K562 (cell line): Measurements from ENCODE around the gene PNPO. TPM values are rescaled to one million over a fixed set of nuclear protein-coding genes. Genes with fewer than 3 reads are reported as not detected.

Source experiments
- ARID1B ChIP-seq: fragments of 450-650 bp; IDR thresholded peaks from 2 replicates; pipeline ENCODE4 v1.6.1; 2016; ENCODE audit warnings: antibody characterized with exemption, mild to moderate bottlenecking, inconsistent platforms
- BACH1 ChIP-seq: fragments of 200-800 bp; sonication (Bioruptor generic); IDR thresholded peaks from 2 replicates; pipeline ENCODE4 v1.6.1; 2016; ENCODE audit warnings: missing genetic modification characterization, missing compliant biosample characterization
- BCL6 ChIP-seq: fragments of 250-450 bp; sonication (Bioruptor Pico); IDR thresholded peaks from 2 replicates; pipeline ENCODE4 v1.4.0; 2020
- BRD9 ChIP-seq: fragments of 450-650 bp; IDR thresholded peaks from 2 replicates; pipeline ENCODE4 v1.6.1; 2018; ENCODE audit warnings: low read depth; ENCODE audit not compliant: partially characterized antibody
- BRF1 ChIP-seq: IDR thresholded peaks from 3 replicates; pipeline ENCODE4 v1.6.1; 2011; ENCODE audit warnings: borderline replicate concordance, mild to moderate bottlenecking; ENCODE audit not compliant: insufficient read length; ENCODE audit errors: extremely low read depth
- CBFA2T3 ChIP-seq: fragments of 450-650 bp; IDR thresholded peaks from 2 replicates; pipeline ENCODE4 v1.6.1; 2017
- ERF ChIP-seq: fragments of 450-650 bp; formaldehyde crosslinking; IDR thresholded peaks from 2 replicates; pipeline ENCODE4 v1.4.0; 2020; ENCODE audit warnings: mild to moderate bottlenecking, mixed read lengths
- FOXA3 ChIP-seq, 2 experiments: fragments of 450-650 bp in 1 of 2; sonication (generic) in 1 of 2; formaldehyde crosslinking; IDR thresholded peaks in 1 of 2; conservative IDR thresholded peaks in 1 of 2; 2 replicates each; pipeline versions ENCODE4 v1.4.0 to v1.8.0; 2020 to 2022; ENCODE audit warnings: mild to moderate bottlenecking in 2 of 2, missing genetic modification reagents in 1 of 2
- JUNB ChIP-seq: fragments of 450-650 bp; formaldehyde crosslinking; conservative IDR thresholded peaks from 2 replicates; pipeline ENCODE4 v1.4.0; 2020; ENCODE audit warnings: mild to moderate bottlenecking
- KDM5B ChIP-seq: fragments of 200-600 bp; sonication (generic); IDR thresholded peaks from 2 replicates; pipeline ENCODE4 v1.6.1; 2012; ENCODE audit warnings: low read depth, mild to moderate bottlenecking, moderate library complexity, low read length, control low read depth, inconsistent platforms; ENCODE audit not compliant: insufficient replicate concordance
- LCOR ChIP-seq: sonication (generic); formaldehyde crosslinking; IDR thresholded peaks from 2 replicates; pipeline ENCODE4 v1.8.0; 2022; ENCODE audit warnings: mild to moderate bottlenecking, missing genetic modification reagents
- MCM7 ChIP-seq, 2 experiments: fragments of 450-650 bp; IDR thresholded peaks; 2 replicates each; pipeline ENCODE4 v1.6.1; 2016 to 2018
- MTA1 ChIP-seq: fragments of 450-650 bp; IDR thresholded peaks from 2 replicates; pipeline ENCODE4 v1.6.1; 2017; ENCODE audit warnings: borderline replicate concordance
- NCOA6 ChIP-seq: fragments of 450-650 bp; IDR thresholded peaks from 2 replicates; pipeline ENCODE4 v1.6.1; 2017; ENCODE audit warnings: mild to moderate bottlenecking
- NFIX ChIP-seq: fragments of 250-450 bp; sonication (Bioruptor Pico); IDR thresholded peaks from 2 replicates; pipeline ENCODE4 v1.4.0; 2020; ENCODE audit warnings: low read depth, mild to moderate bottlenecking, moderate library complexity
- PATZ1 ChIP-seq: fragments of 250-450 bp; sonication (Bioruptor Pico); IDR thresholded peaks from 2 replicates; pipeline ENCODE4 v1.5.0; 2020; ENCODE audit warnings: mild to moderate bottlenecking, borderline replicate concordance
- PHB ChIP-seq: fragments of 250-450 bp; sonication (Bioruptor Pico); IDR thresholded peaks from 2 replicates; pipeline ENCODE4 v1.5.0; 2021
- PHF21A ChIP-seq: fragments of 450-650 bp; IDR thresholded peaks from 2 replicates; pipeline ENCODE4 v1.6.1; 2017; ENCODE audit warnings: low read depth, borderline replicate concordance
- PHTF2 ChIP-seq: fragments of 250-450 bp; sonication (Bioruptor Pico); IDR thresholded peaks from 2 replicates; pipeline ENCODE4 v1.5.0; 2021; ENCODE audit warnings: mild to moderate bottlenecking
- SUPT5H ChIP-seq: fragments of 450-650 bp; IDR thresholded peaks from 2 replicates; pipeline ENCODE4 v1.6.1; 2016
- TAF7 ChIP-seq: fragments of 450-650 bp; IDR thresholded peaks from 2 replicates; pipeline ENCODE4 v1.6.1; 2016; ENCODE audit warnings: missing genetic modification characterization, missing compliant biosample characterization
- U2AF2 ChIP-seq: fragments of 200-400 bp; formaldehyde crosslinking; optimal IDR thresholded peaks from 2 replicates; pipeline ENCODE3; 2017; ENCODE audit warnings: low read depth, mild to moderate bottlenecking, low read length
- ZC3H4 ChIP-seq: sonication (generic); formaldehyde crosslinking; IDR thresholded peaks from 2 replicates; pipeline ENCODE4 v1.9.0; 2021; ENCODE audit warnings: missing genetic modification reagents, borderline replicate concordance
- ZNF586 ChIP-seq: fragments of 450-650 bp; formaldehyde crosslinking; conservative IDR thresholded peaks from 2 replicates; pipeline ENCODE4 v1.4.0; 2020; ENCODE audit warnings: mild to moderate bottlenecking, moderate library complexity
- ZNF707 ChIP-seq: fragments of 250-450 bp; sonication (Bioruptor Pico); conservative IDR thresholded peaks from 2 replicates; pipeline ENCODE4 v1.8.0; 2022; ENCODE audit warnings: inconsistent platforms, mild to moderate bottlenecking, moderate library complexity
- ZSCAN32 ChIP-seq: fragments of 450-650 bp; formaldehyde crosslinking; IDR thresholded peaks from 2 replicates; pipeline ENCODE4 v1.4.0; 2020; ENCODE audit warnings: mild to moderate bottlenecking, moderate library complexity
- ZZZ3 ChIP-seq: fragments of 450-650 bp; IDR thresholded peaks from 2 replicates; pipeline ENCODE4 v1.6.1; 2016; ENCODE audit warnings: antibody characterized with exemption, mild to moderate bottlenecking, moderate library complexity
- polyA plus RNA-seq, 8 experiments: library from polyadenylated mRNA; depleted of rRNA in 4 of 8; stranded (reverse) in 5 of 8; unstranded in 3 of 8; fragments of >200 nt; fragmentation: Nextera tagmentation in 2 of 8; fragmentation: Illumina TruSeq in 1 of 8; extraction: Ambion mirVana in 2 of 8; extraction: Trizol in 1 of 8; gene quantifications; 2 replicates each; pipeline versions ENCODE4 v1.2.1 to v1.2.3, GENCODE V29; 2011 to 2014; ENCODE audit warnings: inconsistent platforms in 1 of 8, missing spikeins in 1 of 8
- total RNA-seq, 7 experiments: library from RNA; depleted of rRNA in 6 of 7; stranded (reverse); fragments of >200 nt in 6 of 7; fragmentation: Illumina TruSeq in 2 of 7; extraction: Trizol in 2 of 7; gene quantifications; 2 replicates each; pipeline versions ENCODE4 v1.2.1 to v1.2.3, GENCODE V29; 2011 to 2021; ENCODE audit warnings: low replicate concordance in 1 of 7
- TF ChIP-seq, protein P1 (sequence below): fragments of 250-450 bp; sonication (Bioruptor Pico); IDR thresholded peaks from 2 replicates; pipeline ENCODE4 v1.9.0; 2021; ENCODE audit warnings: mild to moderate bottlenecking, inconsistent platforms

PNPO gene
- total and polyA plus RNA-seq, 9 of the 15 experiments (the other 6 are each of a cell fraction or from before 2014, with no cell fraction given), result 16.6 to 39.0 (median 27.4) TPM

- TF ChIP-seq, protein P1, sequence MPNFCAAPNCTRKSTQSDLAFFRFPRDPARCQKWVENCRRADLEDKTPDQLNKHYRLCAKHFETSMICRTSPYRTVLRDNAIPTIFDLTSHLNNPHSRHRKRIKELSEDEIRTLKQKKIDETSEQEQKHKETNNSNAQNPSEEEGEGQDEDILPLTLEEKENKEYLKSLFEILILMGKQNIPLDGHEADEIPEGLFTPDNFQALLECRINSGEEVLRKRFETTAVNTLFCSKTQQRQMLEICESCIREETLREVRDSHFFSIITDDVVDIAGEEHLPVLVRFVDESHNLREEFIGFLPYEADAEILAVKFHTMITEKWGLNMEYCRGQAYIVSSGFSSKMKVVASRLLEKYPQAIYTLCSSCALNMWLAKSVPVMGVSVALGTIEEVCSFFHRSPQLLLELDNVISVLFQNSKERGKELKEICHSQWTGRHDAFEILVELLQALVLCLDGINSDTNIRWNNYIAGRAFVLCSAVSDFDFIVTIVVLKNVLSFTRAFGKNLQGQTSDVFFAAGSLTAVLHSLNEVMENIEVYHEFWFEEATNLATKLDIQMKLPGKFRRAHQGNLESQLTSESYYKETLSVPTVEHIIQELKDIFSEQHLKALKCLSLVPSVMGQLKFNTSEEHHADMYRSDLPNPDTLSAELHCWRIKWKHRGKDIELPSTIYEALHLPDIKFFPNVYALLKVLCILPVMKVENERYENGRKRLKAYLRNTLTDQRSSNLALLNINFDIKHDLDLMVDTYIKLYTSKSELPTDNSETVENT (CRISPR knock-in tag), result peak; percentile 73; the same call in 1 of the 2 replicates
- TF ChIP-seq ZNF707 (CRISPR knock-in tag) (no peak), NCOA6 (no peak), MCM7 (IDR thresholded peaks at IDR 0.05) (no peak), KDM5B (peak; percentile 75), SUPT5H (peak; percentile 77), ZNF586 (CRISPR knock-in tag) (no peak), ZSCAN32 (CRISPR knock-in tag) (no peak), CBFA2T3 (no peak), MTA1 (peak; percentile 15; the same call in 1 of the 2 replicates), ERF (CRISPR knock-in tag) (0 out of 2 replicates have a peak, but pooled peaks have one; percentile 66), ARID1B (no peak), U2AF2 (no peak), ZC3H4 (CRISPR knock-in tag) (peak; percentile 95; the same call in 1 of the 2 replicates), FOXA3 (CRISPR knock-in tag; conservative IDR thresholded peaks at IDR 0.05 in 1 of 2, IDR thresholded peaks at IDR 0.05 in 1 of 2) (peak in 1 of 2 experiments; percentile 13; a peak in 1 of 4 replicates), PHB (CRISPR knock-in tag) (0 out of 2 replicates have a peak, but pooled peaks have one; percentile 64), TAF7 (tag) (peak; percentile 74), PHF21A (no peak), PHTF2 (CRISPR knock-in tag) (no peak), ZZZ3 (no peak), PATZ1 (no peak), NFIX (no peak), BACH1 (tag) (peak; percentile 47; the same call in 1 of the 2 replicates), JUNB (0 out of 2 replicates have a peak, but pooled peaks have one; percentile 4), BRD9 (peak; percentile 64), BRF1 (no peak), BCL6 (CRISPR knock-in tag) (0 out of 2 replicates have a peak, but pooled peaks have one; percentile 33), LCOR (CRISPR knock-in tag) (0 out of 2 replicates have a peak, but pooled peaks have one; percentile 24)
Measured at GRCh38 chr17:47895347-47895855, 46.0 kb upstream of the PNPO start (continued).
